ENCODE measurements around the gene MYL2. TPM values are rescaled to one million over a fixed set of nuclear protein-coding genes. Genes with fewer than 3 reads are reported as not detected.

The MYL2 gene
- polyA plus RNA-seq, 2 of the 4 experiments (the other 2 are of a cell fraction) = 0.13 TPM; not detected in 1

DNA sequence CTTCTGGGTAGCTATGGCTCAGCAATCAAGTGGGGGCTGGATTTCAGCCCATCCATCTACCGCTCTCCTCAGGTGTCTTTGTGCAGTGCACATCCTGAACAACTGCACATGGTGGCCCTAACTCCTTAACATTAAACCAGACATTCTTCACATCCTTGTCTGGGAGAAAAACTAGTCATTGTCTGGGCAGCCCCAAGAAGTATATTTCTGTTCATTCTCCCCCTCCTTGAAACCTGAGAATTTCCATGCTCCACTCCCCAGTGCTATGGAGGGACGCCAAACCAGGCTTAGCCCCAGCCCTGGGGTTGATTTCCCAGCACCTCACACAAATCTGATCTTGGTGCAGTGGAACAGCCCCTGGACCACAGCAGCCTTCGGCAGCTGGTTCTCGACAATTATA lies 13.4 kb downstream of the MYL2 start:
- Histone ChIP-seq H3K4me2 (no peak overlapping the region; the same call in 2 of the 3 replicates), H3K27ac (peak overlapping the region in 1 of 2 experiments; percentile 17; a peak in 1 of 6 replicates), H3K4me3 (no peak overlapping the region), H3K4me1 (peaks cover 9% of the 10 kb centered on the region; the same call in 2 of the 3 replicates), H3K9me3 (no peaks in the 10 kb centered on the region)
- no peak for FAIRE-seq
- ChIA-PET CTCF (interaction anchor here (1.1 to 1.4 kb wide), 4 partner anchors 13 to 391 kb away, joined by 3 to 4 read pairs (median 4); partner anchors contain the start of gene MYL2), POLR2A (no interaction called here)
- ATAC-seq = peak; percentile 22 to 58; a peak in 4 of 6 replicates
- TF ChIP-seq HEYL (CRISPR knock-in tag; IDR thresholded peaks at IDR 0.05) = no peak
- no peak for TF ChIP-seq RARB (CRISPR knock-in tag; IDR thresholded peaks at IDR 0.05)
- no peak for TF ChIP-seq BHLHE40 (IDR thresholded peaks at IDR 0.05; ENCODE audit: low read depth, low read length)
- TF ChIP-seq REST (IDR thresholded peaks at IDR 0.05) = no peak
- TF ChIP-seq NFE2L2 (conservative IDR thresholded peaks at IDR 0.05; ENCODE audit: low read length) = no peak
- TF ChIP-seq, protein P1, sequence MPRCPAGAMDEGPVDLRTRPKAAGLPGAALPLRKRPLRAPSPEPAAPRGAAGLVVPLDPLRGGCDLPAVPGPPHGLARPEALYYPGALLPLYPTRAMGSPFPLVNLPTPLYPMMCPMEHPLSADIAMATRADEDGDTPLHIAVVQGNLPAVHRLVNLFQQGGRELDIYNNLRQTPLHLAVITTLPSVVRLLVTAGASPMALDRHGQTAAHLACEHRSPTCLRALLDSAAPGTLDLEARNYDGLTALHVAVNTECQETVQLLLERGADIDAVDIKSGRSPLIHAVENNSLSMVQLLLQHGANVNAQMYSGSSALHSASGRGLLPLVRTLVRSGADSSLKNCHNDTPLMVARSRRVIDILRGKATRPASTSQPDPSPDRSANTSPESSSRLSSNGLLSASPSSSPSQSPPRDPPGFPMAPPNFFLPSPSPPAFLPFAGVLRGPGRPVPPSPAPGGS (IDR thresholded peaks at IDR 0.05) = no peak
- no peak for TF ChIP-seq ZSCAN20 (CRISPR knock-in tag; IDR thresholded peaks at IDR 0.05)
- no peak for TF ChIP-seq KDM5A (IDR thresholded peaks at IDR 0.05)
- no peak for TF ChIP-seq FOXS1 (CRISPR knock-in tag; IDR thresholded peaks at IDR 0.05)
- TF ChIP-seq TFCP2L1 (CRISPR knock-in tag; IDR thresholded peaks at IDR 0.05) = no peak
- TF ChIP-seq PBX3 (IDR thresholded peaks at IDR 0.05) = no peak
- no peak for TF ChIP-seq ZC3H11A (IDR thresholded peaks at IDR 0.05)
- no peak for TF ChIP-seq SREBF2 (IDR thresholded peaks at IDR 0.05)
- TF ChIP-seq HOXB5 (CRISPR knock-in tag; IDR thresholded peaks at IDR 0.05) = no peak
- TF ChIP-seq RFX5 (IDR thresholded peaks at IDR 0.05) = no peak
- WGBS (ENCODE audit: missing lambda C conversion rate) = 68% methylated on average over 4 of the region's 4 CpGs
- peak in 1 of 2 experiments; percentile 33 for DNase-seq (ENCODE audit: low read depth in 1 of 2, low spot score in 1 of 2)

GRCh38 chr12:110906516-110906915 lies 13.9 kb downstream of the MYL2 start:
- no peaks in the 10 kb centered on the region for H3K9me3 ChIP-seq
- H3K4me1 ChIP-seq = peaks cover 9% of the 10 kb centered on the region; the same call in 2 of the 3 replicates
- no peak for DNase-seq (ENCODE audit: low read depth in 1 of 2, low spot score in 1 of 2)
- POLR2A ChIA-PET = no interaction called here
- no peak overlapping the region for H3K4me2 ChIP-seq
- WGBS (ENCODE audit: missing lambda C conversion rate) = 70% methylated on average over 5 of the region's 5 CpGs
- no peak overlapping the region for H3K27ac ChIP-seq
- CTCF ChIA-PET = interaction anchor here (0.6 to 1.4 kb wide), 5 partner anchors 13 to 392 kb away, joined by 3 to 4 read pairs (median 3); partner anchors contain the start of gene MYL2
- no peak for ATAC-seq
- H3K4me3 ChIP-seq = no peak overlapping the region
- no peak for FAIRE-seq
- no peak for TF ChIP-seq FOSB (CRISPR knock-in tag; IDR thresholded peaks at IDR 0.05)
- no peak for TF ChIP-seq TP53 (CRISPR knock-in tag; IDR thresholded peaks at IDR 0.05)
- TF ChIP-seq HOXB13 (CRISPR knock-in tag; IDR thresholded peaks at IDR 0.05; ENCODE audit: low read depth) = no peak
- TF ChIP-seq POLR2AphosphoS2 (conservative IDR thresholded peaks at IDR 0.05; ENCODE audit: low read length) = no peak
- no peak for TF ChIP-seq REST (IDR thresholded peaks at IDR 0.05)
- TF ChIP-seq ZFP36 (IDR thresholded peaks at IDR 0.05; ENCODE audit: borderline replicate concordance, partially characterized antibody) = no peak
- no peak for TF ChIP-seq EHMT2 (IDR thresholded peaks at IDR 0.05; ENCODE audit: low read depth)
- no peak for TF ChIP-seq KDM5A (IDR thresholded peaks at IDR 0.05)
- TF ChIP-seq CHD2 (IDR thresholded peaks at IDR 0.05; ENCODE audit: low read length, partially characterized antibody) = no peak
- no peak for TF ChIP-seq NR3C1 (IDR thresholded peaks at IDR 0.05)
- TF ChIP-seq, protein P1 (IDR thresholded peaks at IDR 0.05) = no peak
- no peak for TF ChIP-seq MYC (IDR thresholded peaks at IDR 0.05; ENCODE audit: borderline replicate concordance, low read length)
- TF ChIP-seq RNF2 (IDR thresholded peaks at IDR 0.05; ENCODE audit: borderline replicate concordance, low read depth) = no peak
- TF ChIP-seq PHF8 (IDR thresholded peaks at IDR 0.05; ENCODE audit: borderline replicate concordance, low read depth) = no peak
- no peak for TF ChIP-seq CBX8 (IDR thresholded peaks at IDR 0.05)
